ENCODE data around the gene AMN.
A peak's percentile ranks its signal among the peaks of the same experiment; 100 is the strongest.

The AMN gene

DNA sequence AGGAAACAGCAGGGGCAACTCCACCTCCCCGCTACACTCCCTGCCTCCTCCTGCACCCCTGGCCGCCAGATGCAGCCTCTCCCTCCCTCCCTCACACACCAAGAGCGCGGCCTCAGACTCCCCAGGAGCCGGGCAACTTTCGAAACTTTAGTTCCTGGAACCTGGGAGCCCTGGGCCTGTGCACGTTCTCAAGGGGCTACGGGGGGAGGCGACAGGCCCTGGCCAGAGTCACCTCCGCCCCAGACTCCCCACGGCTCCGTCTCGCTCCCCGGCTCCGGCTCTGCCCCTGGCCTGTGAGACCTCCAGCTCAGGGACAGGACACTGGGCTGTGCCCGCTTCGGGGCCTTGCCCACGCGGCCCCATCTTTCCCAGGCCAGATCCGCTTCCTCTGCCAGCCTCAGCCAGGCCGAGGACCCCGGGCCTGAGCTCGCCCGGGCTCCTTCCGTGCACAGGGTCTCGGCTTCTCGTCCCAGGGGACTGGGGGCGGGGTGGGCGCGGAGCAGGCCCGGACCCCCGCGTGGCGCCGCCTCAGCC is 5.5 kb downstream of the AMN start:
- H3F3A ChIP-seq (ENCODE audit: control insufficient read depth, insufficient read depth) = peaks cover 3% of the 10 kb centered on the region; the same call in 1 of the 2 replicates
- H3K9me3 ChIP-seq (ENCODE audit: control insufficient read depth, insufficient read depth, low read length) = no peaks in the 10 kb centered on the region
- peaks cover 15% of the 10 kb centered on the region for H3K36me3 ChIP-seq (ENCODE audit: control insufficient read depth, low read length)
- peaks cover 14% of the 10 kb centered on the region for H3K27me3 ChIP-seq (ENCODE audit: control insufficient read depth, low read length)
- no peaks in the 10 kb centered on the region; the same call in 1 of the 2 replicates for H4K20me1 ChIP-seq (ENCODE audit: control insufficient read depth, insufficient read depth, low read depth, low read length)
- H3K79me2 ChIP-seq (ENCODE audit: control insufficient read depth, low read length) = peaks cover 24% of the 10 kb centered on the region
- TF ChIP-seq EZH2phosphoT487 (IDR thresholded peaks at IDR 0.05; ENCODE audit: borderline replicate concordance, low read length) = no peak
- TF ChIP-seq, protein P1, sequence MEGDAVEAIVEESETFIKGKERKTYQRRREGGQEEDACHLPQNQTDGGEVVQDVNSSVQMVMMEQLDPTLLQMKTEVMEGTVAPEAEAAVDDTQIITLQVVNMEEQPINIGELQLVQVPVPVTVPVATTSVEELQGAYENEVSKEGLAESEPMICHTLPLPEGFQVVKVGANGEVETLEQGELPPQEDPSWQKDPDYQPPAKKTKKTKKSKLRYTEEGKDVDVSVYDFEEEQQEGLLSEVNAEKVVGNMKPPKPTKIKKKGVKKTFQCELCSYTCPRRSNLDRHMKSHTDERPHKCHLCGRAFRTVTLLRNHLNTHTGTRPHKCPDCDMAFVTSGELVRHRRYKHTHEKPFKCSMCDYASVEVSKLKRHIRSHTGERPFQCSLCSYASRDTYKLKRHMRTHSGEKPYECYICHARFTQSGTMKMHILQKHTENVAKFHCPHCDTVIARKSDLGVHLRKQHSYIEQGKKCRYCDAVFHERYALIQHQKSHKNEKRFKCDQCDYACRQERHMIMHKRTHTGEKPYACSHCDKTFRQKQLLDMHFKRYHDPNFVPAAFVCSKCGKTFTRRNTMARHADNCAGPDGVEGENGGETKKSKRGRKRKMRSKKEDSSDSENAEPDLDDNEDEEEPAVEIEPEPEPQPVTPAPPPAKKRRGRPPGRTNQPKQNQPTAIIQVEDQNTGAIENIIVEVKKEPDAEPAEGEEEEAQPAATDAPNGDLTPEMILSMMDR (IDR thresholded peaks at IDR 0.05; ENCODE audit: low read depth, low read length, poor library complexity, severe bottlenecking) = no peak
- peaks cover 56% of the 10 kb centered on the region for H3K4me1 ChIP-seq (ENCODE audit: control insufficient read depth, low read length)
- no peak overlapping the region for H3K27ac ChIP-seq (ENCODE audit: low read depth, low read length)
- peak overlapping the region; percentile 78 for H3K4me2 ChIP-seq (ENCODE audit: low read length)
- no peaks in the 10 kb centered on the region for H3K9me2 ChIP-seq (replicated peaks; ENCODE audit: control insufficient read depth, low read length)
- H3K4me3 ChIP-seq (ENCODE audit: low read length) = peak overlapping the region; percentile 77

DNA sequence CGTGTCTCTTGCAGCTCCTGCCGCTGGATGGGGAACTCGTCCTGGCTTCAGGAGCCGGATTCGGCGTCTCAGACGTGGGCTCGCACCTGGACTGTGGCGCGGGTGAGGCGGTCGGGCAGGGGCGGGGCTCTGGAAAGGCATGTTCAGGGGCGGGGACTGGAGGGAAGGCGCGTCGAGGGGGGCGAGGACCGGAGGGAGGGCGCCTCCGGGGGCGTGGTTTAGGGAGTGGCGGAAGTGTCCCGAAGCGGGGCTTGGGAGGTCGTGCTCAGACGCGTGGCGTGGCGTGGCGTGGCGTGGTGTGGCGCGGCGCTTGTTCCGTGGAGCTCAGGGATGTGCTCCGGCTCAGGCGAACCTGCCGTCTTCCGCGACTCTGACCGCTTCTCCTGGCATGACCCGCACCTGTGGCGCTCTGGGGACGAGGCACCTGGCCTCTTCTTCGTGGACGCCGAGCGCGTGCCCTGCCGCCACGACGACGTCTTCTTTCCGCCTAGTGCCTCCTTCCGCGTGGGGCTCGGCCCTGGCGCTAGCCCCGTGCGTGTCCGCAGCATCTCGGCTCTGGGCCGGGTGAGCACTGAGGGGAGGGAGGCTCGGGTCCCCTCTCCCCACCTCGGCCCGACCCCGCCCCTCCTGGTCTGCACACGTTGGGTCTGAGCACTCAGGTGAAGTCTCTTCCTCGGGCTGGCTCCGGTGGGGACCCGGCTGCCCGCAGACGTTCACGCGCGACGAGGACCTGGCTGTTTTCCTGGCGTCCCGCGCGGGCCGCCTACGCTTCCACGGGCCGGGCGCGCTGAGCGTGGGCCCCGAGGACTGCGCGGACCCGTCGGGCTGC is 6.2 kb downstream of the AMN start:
- Histone ChIP-seq H4K20me1 (ENCODE audit: control insufficient read depth, insufficient read depth, low read depth, low read length) (no peaks in the 10 kb centered on the region; the same call in 1 of the 2 replicates), H3K79me2 (ENCODE audit: control insufficient read depth, low read length) (peaks cover 24% of the 10 kb centered on the region), H3K27me3 (ENCODE audit: control insufficient read depth, low read length) (peaks cover 8% of the 10 kb centered on the region), H3F3A (ENCODE audit: control insufficient read depth, insufficient read depth) (peaks cover 10% of the 10 kb centered on the region), H3K9me2 (replicated peaks; ENCODE audit: control insufficient read depth, low read length) (no peaks in the 10 kb centered on the region), H3K27ac (ENCODE audit: low read depth, low read length) (no peak overlapping the region), H3K4me1 (ENCODE audit: control insufficient read depth, low read length) (peaks cover 61% of the 10 kb centered on the region), H3K4me3 (ENCODE audit: low read length) (peak overlapping the region; percentile 77), H3K4me2 (ENCODE audit: low read length) (peak overlapping the region; percentile 78), H3K9me3 (ENCODE audit: control insufficient read depth, insufficient read depth, low read length) (no peaks in the 10 kb centered on the region), H3K36me3 (ENCODE audit: control insufficient read depth, low read length) (peaks cover 18% of the 10 kb centered on the region)
- TF ChIP-seq, protein P1 (IDR thresholded peaks at IDR 0.05; ENCODE audit: low read depth, low read length, poor library complexity, severe bottlenecking) = no peak
- TF ChIP-seq EZH2phosphoT487 (IDR thresholded peaks at IDR 0.05; ENCODE audit: borderline replicate concordance, low read length) = no peak

DNA sequence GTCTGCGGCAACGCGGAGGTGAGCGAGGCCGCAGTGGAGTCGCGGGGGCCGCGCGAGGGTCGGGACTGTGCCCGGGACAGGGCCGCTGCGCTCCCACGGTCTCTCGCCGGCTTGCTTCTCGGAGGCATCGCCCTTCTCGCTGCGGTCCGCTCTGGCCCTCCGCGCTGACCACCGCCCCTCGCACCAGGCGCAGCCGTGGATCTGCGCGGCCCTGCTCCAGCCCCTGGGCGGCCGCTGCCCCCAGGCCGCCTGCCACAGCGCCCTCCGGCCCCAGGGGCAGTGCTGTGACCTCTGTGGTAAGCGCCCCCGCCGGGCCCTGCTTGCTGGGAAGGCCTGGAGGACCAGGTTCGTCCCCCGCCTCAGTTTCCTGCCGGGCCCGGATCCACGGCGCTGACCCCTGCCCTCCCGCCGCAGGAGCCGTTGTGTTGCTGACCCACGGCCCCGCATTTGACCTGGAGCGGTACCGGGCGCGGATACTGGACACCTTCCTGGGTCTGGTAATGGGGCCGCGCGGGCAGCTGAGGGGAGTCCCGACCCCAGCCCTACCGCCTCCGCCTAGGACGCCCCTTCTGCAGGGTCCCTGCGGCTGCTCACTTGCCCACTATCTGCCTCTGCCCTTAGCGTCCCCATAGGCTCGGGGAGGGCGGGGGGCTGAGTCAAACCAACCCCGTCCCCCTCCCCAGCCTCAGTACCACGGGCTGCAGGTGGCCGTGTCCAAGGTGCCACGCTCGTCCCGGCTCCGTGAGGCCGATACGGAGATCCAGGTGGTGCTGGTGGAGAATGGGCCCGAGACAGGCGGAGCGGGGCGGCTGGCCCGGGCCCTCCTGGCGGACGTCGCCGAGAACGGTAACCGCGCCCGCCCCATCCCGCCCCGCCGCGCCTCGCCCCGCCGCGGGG is 7.0 kb downstream of the AMN start:
- Histone ChIP-seq H3K4me3 (ENCODE audit: low read length) (peak overlapping the region; percentile 77), H3K9me2 (replicated peaks; ENCODE audit: control insufficient read depth, low read length) (no peaks in the 10 kb centered on the region), H3K27ac (ENCODE audit: low read depth, low read length) (no peak overlapping the region), H3K36me3 (ENCODE audit: control insufficient read depth, low read length) (peaks cover 18% of the 10 kb centered on the region), H3K4me2 (ENCODE audit: low read length) (peak overlapping the region; percentile 78), H4K20me1 (ENCODE audit: control insufficient read depth, insufficient read depth, low read depth, low read length) (no peaks in the 10 kb centered on the region; the same call in 1 of the 2 replicates), H3K27me3 (ENCODE audit: control insufficient read depth, low read length) (peaks cover 4% of the 10 kb centered on the region; the same call in 1 of the 2 replicates), H3K9me3 (ENCODE audit: control insufficient read depth, insufficient read depth, low read length) (no peaks in the 10 kb centered on the region), H3F3A (ENCODE audit: control insufficient read depth, insufficient read depth) (peaks cover 14% of the 10 kb centered on the region), H3K79me2 (ENCODE audit: control insufficient read depth, low read length) (peaks cover 24% of the 10 kb centered on the region), H3K4me1 (ENCODE audit: control insufficient read depth, low read length) (peaks cover 69% of the 10 kb centered on the region)
- TF ChIP-seq, protein P1 (IDR thresholded peaks at IDR 0.05; ENCODE audit: low read depth, low read length, poor library complexity, severe bottlenecking) = no peak
- TF ChIP-seq EZH2phosphoT487 (IDR thresholded peaks at IDR 0.05; ENCODE audit: borderline replicate concordance, low read length) = no peak

Data from DOHH2 (cell line).